Caco-2 (cell line): ENCODE data around the gene ERMAP. TPM values are rescaled to one million over a fixed set of nuclear protein-coding genes. Genes with fewer than 3 reads are reported as not detected.
"Not testable (repeated sequence)": the region's sequence is repeated elsewhere in the genome, so short reads cannot be mapped to it uniquely, and the experiment has no call there.

ENCODE experiments used
- BruUV-seq: library from RNA; stranded (reverse); fragments of 400-500 nt; replicated peaks from 2 replicates; lab custom pipeline; 2021; lab: Mats Ljungman, UMichigan
- CTCF ChIA-PET: fragments of 300-600 bp; sonication (Branson Sonifier 250); formaldehyde crosslinking; loops from one replicate; lab custom pipeline; 2022; ENCODE audit warnings: antibody characterized with exemption; lab: Charles Lee
- POLR2A ChIA-PET: fragments of 300-600 bp; sonication (Branson Sonifier 250); formaldehyde crosslinking; loops from one replicate; lab custom pipeline; 2022; ENCODE audit warnings: antibody characterized with exemption; lab: Charles Lee
- DNase-seq, 2 experiments: peaks; one replicate each; pipeline versions ENCODE4 v3.0.0 to v3.0.0-alpha.2; 2020 to 2022
- H3K27me3 ChIP-seq: replicated peaks from 2 replicates; pipeline ENCODE4 v1.6.0; 2011; ENCODE audit warnings: low read length; ENCODE audit not compliant: control insufficient read depth, insufficient read depth
- H3K36me3 ChIP-seq: 2 replicates; pipeline ENCODE4 v1.5.1; 2011; ENCODE audit warnings: low read length; ENCODE audit not compliant: control insufficient read depth, insufficient read depth
- H3K4me1 ChIP-seq: fragments of 250-450 bp; sonication (Bioruptor Pico); 2 replicates; pipeline ENCODE4 v1.5.1; 2020; ENCODE audit warnings: mild to moderate bottlenecking
- H3K4me3 ChIP-seq: 2 replicates; pipeline ENCODE4 v1.5.1; 2011; ENCODE audit warnings: low read depth, mild to moderate bottlenecking, control low read depth, low read length
- H3K9me3 ChIP-seq: fragments of 250-450 bp; sonication (Bioruptor Pico); 2 replicates; pipeline ENCODE4 v1.5.1; 2020; ENCODE audit warnings: mild to moderate bottlenecking, moderate library complexity
- H3K27ac Mint-ChIP-seq: one replicate; pipeline ENCODE4 v1.8.0; 2022; ENCODE audit warnings: mixed read lengths; ENCODE audit not compliant: unreplicated experiment
- H3K27me3 Mint-ChIP-seq: one replicate; pipeline ENCODE4 v1.8.0; 2022; ENCODE audit warnings: mixed read lengths; ENCODE audit not compliant: insufficient read depth, unreplicated experiment
- H3K36me3 Mint-ChIP-seq: one replicate; pipeline ENCODE4 v1.8.0; 2022; ENCODE audit warnings: mild to moderate bottlenecking, mixed read lengths; ENCODE audit not compliant: insufficient read depth, unreplicated experiment
- H3K4me1 Mint-ChIP-seq: one replicate; pipeline ENCODE4 v1.8.0; 2022; ENCODE audit warnings: low read depth, mixed read lengths; ENCODE audit not compliant: unreplicated experiment
- H3K4me3 Mint-ChIP-seq: one replicate; pipeline ENCODE4 v1.8.0; 2022; ENCODE audit warnings: mild to moderate bottlenecking, moderate library complexity, mixed read lengths; ENCODE audit not compliant: unreplicated experiment
- H3K9me3 Mint-ChIP-seq: one replicate; pipeline ENCODE4 v1.8.0; 2022; ENCODE audit warnings: mixed read lengths; ENCODE audit not compliant: unreplicated experiment
- intact Hi-C: fragments of 100-400 bp; cut with micrococcal nuclease; formaldehyde crosslinking; loops from one replicate; pipeline ENCODE4 v1.10.0; 2022; ENCODE audit not compliant: unreplicated experiment
- total RNA-seq: library from RNA; stranded (reverse); gene quantifications from 2 replicates; pipeline ENCODE4 v1.2.3, GENCODE V29; 2022
- TF ChIP-seq, protein P1 (sequence below), 2 experiments: fragments of 200-600 bp in 1 of 2; IDR thresholded peaks; 1 replicate in 1 of 2; 2 replicates in 1 of 2; pipeline versions ENCODE4 v1.5.1 to v1.8.0; 2011 to 2022; ENCODE audit warnings: antibody characterized with exemption in 1 of 2, control low read depth in 1 of 2, inconsistent platforms in 1 of 2, low read depth in 1 of 2, low read length in 1 of 2, mild to moderate bottlenecking in 1 of 2, moderate library complexity in 1 of 2; ENCODE audit not compliant: insufficient read depth in 1 of 2, severe bottlenecking in 1 of 2, unreplicated experiment in 1 of 2

Gene ERMAP
- total RNA-seq, 1 experiment from 2014 or later: 4.8 TPM

GRCh38 chr1:42860339-42861013 is 43.6 kb downstream of the ERMAP start:
- ChIA-PET CTCF (no interaction called here), POLR2A (no interaction called here)
- no peaks in the 10 kb centered on the region for H3K36me3 ChIP-seq
- H3K9me3 ChIP-seq: 0 out of 2 replicates have a peak, but pooled peaks cover 8% of the 10 kb centered on the region
- intact Hi-C loops: no loop called here
- H3K4me1 Mint-ChIP-seq: no peaks in the 10 kb centered on the region
- no peaks in the 10 kb centered on the region for H3K27me3 ChIP-seq
- no peak overlapping the region for H3K27ac Mint-ChIP-seq
- no peak for DNase-seq
- H3K4me3 ChIP-seq: no peak overlapping the region
- no peak overlapping the region for H3K4me3 Mint-ChIP-seq
- peaks cover 6% of the 10 kb centered on the region for H3K36me3 Mint-ChIP-seq
- H3K4me1 ChIP-seq: no peaks in the 10 kb centered on the region
- peaks cover 52% of the 10 kb centered on the region for H3K9me3 Mint-ChIP-seq
- TF ChIP-seq, protein P1, sequence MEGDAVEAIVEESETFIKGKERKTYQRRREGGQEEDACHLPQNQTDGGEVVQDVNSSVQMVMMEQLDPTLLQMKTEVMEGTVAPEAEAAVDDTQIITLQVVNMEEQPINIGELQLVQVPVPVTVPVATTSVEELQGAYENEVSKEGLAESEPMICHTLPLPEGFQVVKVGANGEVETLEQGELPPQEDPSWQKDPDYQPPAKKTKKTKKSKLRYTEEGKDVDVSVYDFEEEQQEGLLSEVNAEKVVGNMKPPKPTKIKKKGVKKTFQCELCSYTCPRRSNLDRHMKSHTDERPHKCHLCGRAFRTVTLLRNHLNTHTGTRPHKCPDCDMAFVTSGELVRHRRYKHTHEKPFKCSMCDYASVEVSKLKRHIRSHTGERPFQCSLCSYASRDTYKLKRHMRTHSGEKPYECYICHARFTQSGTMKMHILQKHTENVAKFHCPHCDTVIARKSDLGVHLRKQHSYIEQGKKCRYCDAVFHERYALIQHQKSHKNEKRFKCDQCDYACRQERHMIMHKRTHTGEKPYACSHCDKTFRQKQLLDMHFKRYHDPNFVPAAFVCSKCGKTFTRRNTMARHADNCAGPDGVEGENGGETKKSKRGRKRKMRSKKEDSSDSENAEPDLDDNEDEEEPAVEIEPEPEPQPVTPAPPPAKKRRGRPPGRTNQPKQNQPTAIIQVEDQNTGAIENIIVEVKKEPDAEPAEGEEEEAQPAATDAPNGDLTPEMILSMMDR (IDR thresholded peaks at IDR 0.05; ENCODE audit: insufficient read depth in 1 of 2, low read depth in 1 of 2, low read length in 1 of 2, severe bottlenecking in 1 of 2, unreplicated experiment in 1 of 2): no peak
- no TSS peak for BruUV-seq
- no peaks in the 10 kb centered on the region for H3K27me3 Mint-ChIP-seq

GRCh38 chr1:42861014-42861399 is 44.1 kb downstream of the ERMAP start:
- Histone ChIP-seq H3K4me3 (no peak overlapping the region), H3K4me1 (no peaks in the 10 kb centered on the region), H3K9me3 (0 out of 2 replicates have a peak, but pooled peaks cover 8% of the 10 kb centered on the region), H3K27me3 (no peaks in the 10 kb centered on the region), H3K36me3 (no peaks in the 10 kb centered on the region)
- H3K9me3 Mint-ChIP-seq: peaks cover 47% of the 10 kb centered on the region
- no peak overlapping the region for H3K4me3 Mint-ChIP-seq
- no peak overlapping the region for H3K27ac Mint-ChIP-seq
- no TSS peak for BruUV-seq
- no peaks in the 10 kb centered on the region for H3K27me3 Mint-ChIP-seq
- intact Hi-C loops: no loop called here
- DNase-seq: no peak
- TF ChIP-seq, protein P1 (IDR thresholded peaks at IDR 0.05; ENCODE audit: insufficient read depth in 1 of 2, low read depth in 1 of 2, low read length in 1 of 2, severe bottlenecking in 1 of 2, unreplicated experiment in 1 of 2): no peak
- H3K4me1 Mint-ChIP-seq: no peaks in the 10 kb centered on the region
- H3K36me3 Mint-ChIP-seq: peaks cover under 1% of the 10 kb centered on the region
- ChIA-PET POLR2A (no interaction called here), CTCF (no interaction called here)

DNA sequence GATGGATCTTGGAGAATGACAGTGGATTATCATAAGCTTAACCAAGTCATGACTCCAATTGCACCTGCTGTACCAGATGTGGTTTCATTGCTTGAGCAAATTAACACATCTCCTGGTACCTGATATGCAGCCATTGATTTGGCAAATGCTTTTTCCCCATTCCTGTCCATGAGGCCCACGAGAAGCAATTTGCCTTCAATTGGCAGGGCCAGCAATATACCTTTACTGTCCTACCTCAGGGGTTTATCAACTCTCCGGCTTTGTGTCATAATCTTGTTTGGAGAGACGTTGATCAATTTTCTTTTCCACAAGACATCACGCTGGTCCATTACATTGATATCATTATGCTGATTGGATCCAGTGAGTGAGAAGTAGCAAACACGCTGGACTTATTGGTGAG is 49.6 kb downstream of the ERMAP start:
- Mint-ChIP-seq H3K36me3 (no peaks in the 10 kb centered on the region), H3K4me1 (no peaks in the 10 kb centered on the region), H3K9me3 (no peaks in the 10 kb centered on the region), H3K27ac (no peak overlapping the region), H3K4me3 (no peak overlapping the region), H3K27me3 (no peaks in the 10 kb centered on the region)
- intact Hi-C loops: no loop called here
- Histone ChIP-seq H3K4me3 (no peak overlapping the region), H3K36me3 (no peaks in the 10 kb centered on the region), H3K4me1 (no peaks in the 10 kb centered on the region), H3K9me3 (no peaks in the 10 kb centered on the region), H3K27me3 (no peaks in the 10 kb centered on the region)
- POLR2A ChIA-PET: no interaction called here
- DNase-seq: no peak
- TF ChIP-seq, protein P1 (IDR thresholded peaks at IDR 0.05; ENCODE audit: insufficient read depth in 1 of 2, low read depth in 1 of 2, low read length in 1 of 2, severe bottlenecking in 1 of 2, unreplicated experiment in 1 of 2): no peak
- no TSS peak for BruUV-seq
- CTCF ChIA-PET: no interaction called here

GRCh38 chr1:42868466-42868865 is 51.5 kb downstream of the ERMAP start:
- H3K4me1 ChIP-seq, DNase-seq, H3K27me3 Mint-ChIP-seq, CTCF ChIA-PET, POLR2A ChIA-PET, H3K9me3 Mint-ChIP-seq, H3K27me3 ChIP-seq, H3K27ac Mint-ChIP-seq, intact Hi-C loops, H3K36me3 ChIP-seq, H3K4me3 ChIP-seq, BruUV-seq, H3K4me3 Mint-ChIP-seq, H3K36me3 Mint-ChIP-seq, H3K4me1 Mint-ChIP-seq, H3K9me3 ChIP-seq: not testable (repeated sequence)

DNA sequence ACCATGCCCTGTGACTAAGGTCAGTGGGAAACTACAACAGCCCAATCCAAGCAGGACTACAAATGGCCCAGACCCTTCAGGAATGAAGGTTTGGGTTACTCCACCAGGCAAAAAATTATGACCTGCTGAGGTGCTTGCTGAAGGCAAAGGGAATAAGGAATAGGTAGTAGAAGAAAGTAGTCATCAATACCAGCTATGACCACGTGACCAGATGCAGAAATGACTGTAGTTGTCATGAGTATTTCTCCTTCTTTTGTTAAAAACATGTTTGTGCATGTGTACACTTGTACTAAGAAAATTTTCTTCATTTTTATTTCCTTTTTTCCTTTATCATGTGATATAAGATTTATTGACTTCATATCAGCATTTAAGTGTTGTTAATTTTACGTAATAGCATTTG is 52.3 kb downstream of the ERMAP start:
- intact Hi-C loops, BruUV-seq, H3K36me3 ChIP-seq, H3K27ac Mint-ChIP-seq, H3K27me3 ChIP-seq, CTCF ChIA-PET, DNase-seq, H3K9me3 Mint-ChIP-seq, H3K36me3 Mint-ChIP-seq, H3K4me3 ChIP-seq, H3K27me3 Mint-ChIP-seq, H3K4me1 Mint-ChIP-seq, H3K9me3 ChIP-seq, H3K4me3 Mint-ChIP-seq, POLR2A ChIA-PET, H3K4me1 ChIP-seq: not testable (repeated sequence)
